ENCODE measurements around the gene LSM10.

The LSM10 gene

DNA sequence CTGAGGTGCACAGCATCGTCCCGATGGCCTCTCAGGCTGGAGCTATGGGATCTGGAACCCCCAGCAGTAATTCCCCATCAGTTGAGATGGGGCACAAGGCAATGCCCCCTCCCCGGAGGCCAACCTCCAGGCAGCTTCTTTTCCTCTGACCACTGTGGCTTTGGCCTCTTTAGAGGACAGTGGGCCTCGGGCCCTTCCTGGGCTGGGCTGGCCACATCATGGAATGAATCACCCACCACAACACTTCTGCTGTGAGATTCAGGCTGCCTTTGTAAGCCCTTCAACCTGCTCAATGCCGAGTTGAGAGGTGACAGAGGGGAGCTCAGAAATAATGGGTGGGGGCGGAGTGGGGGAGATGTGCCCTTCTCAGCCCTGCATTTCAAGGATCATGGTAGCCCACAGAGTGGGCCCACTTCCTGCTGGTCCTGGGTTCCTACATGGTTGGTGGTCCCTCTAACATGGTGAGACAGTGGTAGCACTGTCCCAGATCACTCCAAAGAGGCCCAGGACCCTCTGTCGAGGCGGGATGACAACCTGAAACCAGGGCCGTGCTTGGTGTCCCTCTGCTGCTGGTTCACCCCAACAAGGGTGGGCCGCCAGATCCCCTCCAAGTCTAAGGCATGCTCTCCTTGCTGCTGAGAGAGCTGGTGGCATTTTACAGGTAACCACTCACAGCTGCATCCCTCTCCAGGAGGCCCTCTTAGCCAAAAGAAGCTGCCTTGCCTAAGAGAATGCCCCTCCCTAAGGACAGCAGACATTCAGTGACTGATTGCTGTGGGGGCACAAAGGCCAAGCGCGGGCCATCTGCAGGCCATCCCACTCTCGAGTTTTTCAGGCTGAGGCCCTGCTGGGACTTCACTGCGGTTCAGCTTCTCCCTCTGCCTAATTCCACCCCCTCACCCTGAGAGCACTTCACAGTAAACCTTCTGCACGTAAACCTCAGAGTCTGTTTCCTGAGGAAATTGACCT is 44.5 kb downstream of the LSM10 start:
- peaks cover 67% of the 10 kb centered on the region for H3K36me3 ChIP-seq (replicated peaks)
- peak overlapping the region; percentile 91 for H3K27ac ChIP-seq
- H3K27me3 ChIP-seq (replicated peaks) = no peaks in the 10 kb centered on the region
- DNase-seq = peak; percentile 68
- in situ Hi-C loops (cut with HindIII; ENCODE audit: low pct_ligation_motif_present, low sequenced_read_pairs) = no loop called here
- TF ChIP-seq CTCF (IDR thresholded peaks at IDR 0.05; ENCODE audit: low read depth, low read length, missing control alignments) = no peak
- no peak overlapping the region for H3K4me3 ChIP-seq (ENCODE audit: low read depth, low read length)

- no peak for DNase-seq
- H3K27ac ChIP-seq = peak overlapping the region; percentile 91
- H3K36me3 ChIP-seq (replicated peaks) = peaks cover 62% of the 10 kb centered on the region
- H3K27me3 ChIP-seq (replicated peaks) = no peaks in the 10 kb centered on the region
- peak; percentile 53 for TF ChIP-seq CTCF (IDR thresholded peaks at IDR 0.05; ENCODE audit: low read depth, low read length, missing control alignments)
- no peak overlapping the region for H3K4me3 ChIP-seq (ENCODE audit: low read depth, low read length)
- in situ Hi-C loops (cut with HindIII; ENCODE audit: low pct_ligation_motif_present, low sequenced_read_pairs) = no loop called here
Observed at GRCh38 chr1:36352125-36352909, 45.4 kb downstream of the LSM10 start.

- peak; percentile 81 for DNase-seq
Observed at GRCh38 chr1:36351227-36351977, 46.3 kb downstream of the LSM10 start.

DNA sequence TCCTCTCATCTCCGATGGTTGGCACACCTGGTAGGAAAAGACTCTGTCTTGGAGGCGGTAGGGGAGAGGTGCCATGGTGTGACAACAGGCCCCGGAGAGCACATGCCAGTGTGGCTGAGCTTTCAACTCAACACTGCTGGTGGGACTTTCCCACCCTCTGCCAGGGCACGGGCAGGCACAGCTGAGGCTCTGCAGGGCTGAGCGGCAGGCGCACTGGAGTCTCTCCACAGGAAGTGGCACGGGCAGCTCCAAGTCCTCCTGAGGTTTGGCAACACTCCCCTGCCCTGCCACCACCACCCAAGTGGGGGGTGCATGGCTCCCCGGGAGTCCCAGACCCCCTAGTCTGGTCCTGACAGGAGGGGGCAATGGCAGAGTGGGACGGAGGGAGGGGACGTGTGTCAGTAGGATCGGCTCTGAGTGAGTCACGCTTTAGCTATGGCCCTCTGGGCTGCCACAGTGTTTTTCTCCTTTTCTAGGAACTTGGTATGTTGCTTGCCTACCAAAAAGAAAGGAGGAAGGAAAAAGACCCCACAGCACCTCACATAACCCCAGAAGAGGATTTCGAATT is 47.0 kb downstream of the LSM10 start:
- no peaks in the 10 kb centered on the region for H3K27me3 ChIP-seq (replicated peaks)
- no peak for TF ChIP-seq CTCF (IDR thresholded peaks at IDR 0.05; ENCODE audit: low read depth, low read length, missing control alignments)
- no peak overlapping the region for H3K4me3 ChIP-seq (ENCODE audit: low read depth, low read length)
- H3K27ac ChIP-seq = peak overlapping the region; percentile 91
- in situ Hi-C loops (cut with HindIII; ENCODE audit: low pct_ligation_motif_present, low sequenced_read_pairs) = no loop called here
- H3K36me3 ChIP-seq (replicated peaks) = peaks cover 63% of the 10 kb centered on the region
- peak; percentile 79 for DNase-seq

More at GRCh38 chr1:36351227-36351977, 46.3 kb downstream of the LSM10 start:
- Histone ChIP-seq H3K4me3 (ENCODE audit: low read depth, low read length) (peak overlapping the region; percentile 26), H3K27me3 (replicated peaks) (no peaks in the 10 kb centered on the region), H3K27ac (peak overlapping the region; percentile 91), H3K36me3 (replicated peaks) (peaks cover 62% of the 10 kb centered on the region)
- no peak for TF ChIP-seq CTCF (IDR thresholded peaks at IDR 0.05; ENCODE audit: low read depth, low read length, missing control alignments)
- in situ Hi-C loops (cut with HindIII; ENCODE audit: low pct_ligation_motif_present, low sequenced_read_pairs) = no loop called here

- Histone ChIP-seq H3K27ac (peak overlapping the region; percentile 91), H3K36me3 (replicated peaks) (peaks cover 63% of the 10 kb centered on the region)
Observed at GRCh38 chr1:36349839-36350238, 47.9 kb downstream of the LSM10 start.

More at GRCh38 chr1:36349839-36350238, 47.9 kb downstream of the LSM10 start:
- no peak overlapping the region for H3K4me3 ChIP-seq (ENCODE audit: low read depth, low read length)
- in situ Hi-C loops (cut with HindIII; ENCODE audit: low pct_ligation_motif_present, low sequenced_read_pairs) = no loop called here
- TF ChIP-seq CTCF (IDR thresholded peaks at IDR 0.05; ENCODE audit: low read depth, low read length, missing control alignments) = no peak
- no peaks in the 10 kb centered on the region for H3K27me3 ChIP-seq (replicated peaks)
- DNase-seq = no peak
